Inflammatory macrophage treated with lipopolysaccharide for 1 hour (primary cell): Measurements from ENCODE around the gene TM4SF4.

ENCODE experiments used
- DNase-seq, 2 donors: peaks; one replicate each; pipeline ENCODE4 v3.0.0-alpha.2; 2020 to 2022

TM4SF4 gene

DNA sequence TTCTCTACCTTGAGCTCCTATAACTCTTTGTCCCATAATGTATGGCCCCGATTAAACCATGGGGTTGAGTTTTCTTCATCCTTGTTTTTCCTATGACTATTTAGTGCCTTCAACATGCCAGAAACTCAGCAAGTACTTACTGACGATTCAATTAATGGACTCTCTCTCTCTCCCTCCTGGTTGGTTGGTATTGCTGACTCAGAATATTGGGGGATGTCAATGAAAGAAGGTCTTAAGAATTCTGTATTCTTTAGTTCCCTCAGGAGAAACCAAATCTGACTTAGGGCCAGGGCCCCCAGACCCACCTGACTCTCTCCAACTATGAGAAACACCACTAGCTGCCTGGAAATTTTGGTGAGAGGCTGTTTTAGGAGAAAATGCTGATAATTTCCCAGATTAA, 40.8 kb downstream of the TM4SF4 start:
- DNase-seq: no peak

DNA sequence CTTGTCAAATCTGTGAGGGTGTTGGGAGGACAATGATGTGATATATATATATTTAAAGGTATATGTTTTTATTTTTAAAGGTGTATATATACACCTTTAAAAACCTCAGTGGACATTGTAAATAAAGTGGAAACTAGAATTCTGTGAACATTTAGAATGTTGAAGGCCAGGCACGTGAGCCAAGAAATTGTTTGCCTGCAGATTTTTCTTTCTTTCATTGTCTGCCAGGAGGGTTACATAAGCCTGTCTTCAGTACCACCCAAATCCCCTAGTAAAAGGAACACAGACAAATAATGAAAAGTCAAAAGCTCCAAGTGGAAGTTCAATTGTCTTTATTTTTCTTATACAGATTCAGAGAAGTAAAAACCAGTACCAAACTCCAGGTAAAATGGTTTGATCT, 42.4 kb downstream of the TM4SF4 start:
- DNase-seq: no peak

DNA sequence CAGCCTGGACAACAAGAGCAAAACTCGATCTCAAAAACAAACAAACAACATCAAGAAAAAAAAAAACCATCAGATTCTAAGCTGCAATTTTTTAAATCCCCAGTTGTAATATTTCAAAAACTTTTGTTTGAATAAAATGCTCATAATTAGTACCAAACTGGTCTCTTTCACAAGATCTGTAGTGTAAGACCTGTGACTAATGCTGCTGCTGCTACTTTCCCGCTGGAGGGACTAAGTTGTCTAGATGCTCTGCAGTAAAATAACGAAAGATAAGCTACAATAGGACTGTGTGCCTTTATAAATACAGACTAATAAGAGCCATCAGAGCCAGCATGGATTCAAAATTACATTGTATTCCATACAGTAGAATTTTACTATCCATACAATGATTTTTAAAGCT, 45.4 kb downstream of the TM4SF4 start:
- no peak for DNase-seq

DNA sequence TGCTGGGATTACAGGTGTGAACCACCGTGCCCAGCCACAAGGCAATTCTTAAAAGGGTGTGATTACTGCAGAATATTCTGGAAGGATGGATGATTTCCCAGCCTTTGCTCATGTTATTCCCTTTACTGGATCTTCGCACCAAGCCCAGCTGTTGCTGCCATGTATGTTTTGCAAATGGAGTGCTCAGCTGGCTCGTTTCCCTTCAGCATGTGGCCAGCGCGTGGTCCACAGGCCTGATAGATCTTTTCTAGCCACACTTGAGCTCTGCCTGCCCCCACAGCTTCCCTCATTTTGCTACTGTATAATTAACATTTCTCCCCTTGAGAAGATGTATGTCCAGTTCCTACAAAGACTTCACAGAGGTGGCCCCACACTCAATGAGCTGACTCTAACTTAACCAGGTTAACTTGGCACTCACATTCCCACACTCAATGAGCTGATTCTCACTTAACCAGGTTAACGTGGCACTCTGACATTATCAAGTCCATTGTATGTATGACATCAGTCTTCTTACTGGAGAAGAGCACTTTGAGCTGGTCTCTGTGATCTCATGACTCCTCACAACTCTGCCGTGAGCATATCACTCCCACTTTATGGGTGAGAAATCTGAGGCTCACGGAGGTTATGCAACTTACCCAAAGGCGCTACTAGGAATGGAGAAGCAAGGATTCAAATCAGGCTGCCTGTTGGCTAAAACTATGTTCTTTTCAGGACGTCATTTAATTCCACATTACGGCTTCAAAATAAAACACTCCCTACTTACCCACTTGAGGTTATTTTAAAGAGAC, 49.2 kb downstream of the TM4SF4 start:
- peak; percentile 62 to 90 for DNase-seq

DNA sequence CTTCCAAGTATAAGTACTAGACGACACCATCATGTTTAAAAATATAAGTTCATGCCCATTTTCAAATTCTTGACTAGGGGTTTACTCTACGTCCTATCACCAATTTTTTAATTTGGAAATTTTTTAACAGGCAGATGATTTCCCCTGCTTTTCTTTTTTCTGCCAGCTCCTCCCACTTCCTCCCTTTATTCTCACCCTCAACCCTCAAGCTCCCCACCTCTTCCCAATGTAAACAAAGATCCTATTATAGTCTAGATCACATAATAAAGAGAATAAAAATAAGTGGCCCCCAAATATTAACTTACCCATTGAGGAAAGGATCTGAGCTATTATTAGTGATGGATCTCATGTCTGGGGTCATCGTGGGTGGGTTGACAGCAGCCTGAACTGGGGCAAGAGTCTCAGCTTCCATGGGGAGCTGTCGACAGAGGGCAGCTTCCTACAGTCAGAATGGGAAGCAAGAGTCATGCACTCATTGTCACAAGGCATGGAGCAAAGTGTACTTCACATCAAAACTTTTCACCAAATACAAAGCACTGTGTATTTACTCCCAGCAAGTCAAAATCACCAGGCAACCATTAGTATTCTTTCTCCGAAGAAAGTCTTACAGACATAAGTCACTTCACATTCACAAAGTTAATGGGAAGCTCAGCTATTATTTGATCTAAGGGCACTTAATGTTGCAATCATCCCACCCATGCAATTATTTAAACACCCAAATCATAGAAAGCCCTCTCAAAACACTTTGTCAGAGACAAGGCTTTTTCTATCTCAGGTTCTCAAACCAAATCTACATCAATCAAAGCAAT, 53.2 kb downstream of the TM4SF4 start:
- DNase-seq: peak; percentile 69 to 96

DNA sequence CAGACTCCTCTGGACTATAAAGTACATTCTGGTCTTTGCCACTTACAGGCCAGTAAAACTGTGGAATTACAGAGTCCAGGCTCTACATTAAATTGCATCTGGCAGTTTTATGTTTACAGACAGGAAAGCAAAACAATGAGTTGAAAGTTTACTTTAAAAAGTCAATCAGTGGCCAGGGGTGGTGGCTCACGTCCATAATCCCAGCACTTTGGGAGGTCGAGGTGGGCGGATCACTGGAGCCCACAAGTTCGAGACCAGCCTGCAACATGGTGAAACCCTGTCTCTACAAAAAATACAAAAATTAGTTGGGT, 53.8 kb downstream of the TM4SF4 start:
- DNase-seq: no peak

DNA sequence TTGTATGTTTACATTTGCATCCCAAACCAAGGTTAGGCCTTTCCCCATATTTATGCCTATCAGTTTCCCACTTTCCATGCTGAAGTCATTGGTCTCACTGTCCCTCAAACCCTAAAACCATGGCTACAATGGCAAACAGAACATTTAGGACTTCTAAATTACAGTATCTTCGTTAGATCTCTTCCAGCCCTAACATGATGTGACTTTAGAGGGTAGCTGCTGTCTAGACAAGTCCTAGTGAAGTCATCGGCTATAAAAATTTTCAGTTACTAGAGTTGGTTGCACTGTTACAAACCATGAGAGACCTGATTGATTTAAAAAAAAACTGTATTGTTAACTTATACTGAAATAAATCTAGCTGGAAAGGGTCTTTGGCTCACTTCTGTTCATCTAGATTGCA, 54.6 kb downstream of the TM4SF4 start:
- DNase-seq: no peak

DNA sequence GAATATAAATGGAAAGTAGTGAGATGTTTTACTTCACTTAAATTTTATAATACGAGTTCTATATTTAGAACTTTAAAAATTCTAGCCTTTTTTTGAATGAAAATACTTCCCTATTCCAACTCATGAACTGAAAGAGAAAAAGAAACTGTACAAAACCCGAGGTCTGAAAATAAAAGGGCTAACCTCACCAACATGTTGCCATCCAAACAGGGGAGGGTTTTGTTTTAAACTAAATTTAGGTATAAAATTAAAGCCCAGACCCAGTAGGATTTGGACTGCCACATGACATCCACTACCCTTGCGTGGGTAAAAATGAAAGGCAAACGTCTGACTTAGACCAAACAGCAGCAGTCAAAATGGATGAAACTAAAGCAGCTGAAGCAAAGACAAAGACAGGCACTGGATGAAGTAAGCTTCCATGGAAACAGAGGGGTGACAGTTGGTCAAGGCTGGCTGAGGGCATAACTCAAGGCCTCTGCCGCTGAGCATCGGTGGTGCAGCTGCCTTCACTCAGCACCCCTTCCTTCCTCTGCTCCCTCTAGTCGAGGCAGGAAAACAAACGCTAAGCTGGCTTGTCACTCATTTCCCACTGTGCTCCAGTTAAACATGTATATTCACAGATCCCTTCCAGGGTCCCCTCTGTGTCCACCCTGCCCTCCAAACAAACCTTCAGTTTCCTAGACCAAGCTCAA, 58.1 kb downstream of the TM4SF4 start:
- peak; percentile 28 to 29 for DNase-seq

DNA sequence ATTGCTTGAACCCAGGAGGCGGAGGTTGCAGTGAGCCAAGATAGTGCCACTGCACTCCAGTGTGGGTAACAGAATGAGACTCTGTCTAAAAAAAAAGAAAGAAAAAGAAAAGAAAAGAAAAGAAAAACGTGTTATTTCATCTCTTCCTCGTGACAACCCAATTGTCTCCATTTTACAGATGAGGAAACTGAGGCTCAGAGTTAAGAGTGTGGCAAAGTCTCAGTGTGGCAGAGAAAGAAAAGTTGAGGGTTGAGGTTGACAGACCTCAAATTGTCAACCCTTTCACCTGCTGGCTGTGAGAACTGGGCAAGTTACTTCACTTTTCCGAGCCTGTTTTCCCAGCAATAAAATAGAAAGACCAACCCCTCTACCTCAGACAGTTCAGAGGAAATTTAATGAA, 59.6 kb downstream of the TM4SF4 start:
- no peak for DNase-seq

DNA sequence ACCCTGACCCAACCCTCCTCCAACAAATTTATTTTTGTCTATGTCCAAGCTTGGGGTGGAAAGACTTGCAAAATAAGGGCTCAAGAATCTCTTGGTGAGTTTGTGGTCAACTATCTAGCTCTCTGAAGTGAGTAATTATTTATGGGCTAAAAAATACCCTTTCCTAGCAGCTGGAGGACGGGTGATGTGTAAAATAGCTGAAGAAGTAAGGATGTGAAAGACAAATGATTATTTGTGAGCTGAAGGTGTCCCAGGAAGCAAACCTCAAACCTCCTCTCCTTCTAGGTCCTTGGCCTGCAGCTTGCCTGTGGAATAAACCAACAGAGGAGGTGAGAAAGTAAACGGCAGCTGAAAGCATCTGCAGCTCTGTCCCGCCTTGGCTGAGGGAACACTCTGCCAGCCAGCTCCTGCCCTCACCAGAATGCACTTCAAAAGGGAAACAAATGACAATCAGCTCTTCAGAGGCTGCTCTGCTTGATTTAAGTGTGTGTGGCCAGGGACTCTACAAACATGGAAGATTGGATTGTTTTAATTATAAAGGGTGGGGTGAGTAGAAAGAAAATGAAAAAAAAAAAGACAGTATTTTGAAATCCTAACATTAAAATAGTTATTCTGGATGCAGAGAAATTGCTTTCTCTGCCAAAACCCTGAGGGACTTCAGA, 60.3 kb downstream of the TM4SF4 start:
- DNase-seq: no peak

DNA sequence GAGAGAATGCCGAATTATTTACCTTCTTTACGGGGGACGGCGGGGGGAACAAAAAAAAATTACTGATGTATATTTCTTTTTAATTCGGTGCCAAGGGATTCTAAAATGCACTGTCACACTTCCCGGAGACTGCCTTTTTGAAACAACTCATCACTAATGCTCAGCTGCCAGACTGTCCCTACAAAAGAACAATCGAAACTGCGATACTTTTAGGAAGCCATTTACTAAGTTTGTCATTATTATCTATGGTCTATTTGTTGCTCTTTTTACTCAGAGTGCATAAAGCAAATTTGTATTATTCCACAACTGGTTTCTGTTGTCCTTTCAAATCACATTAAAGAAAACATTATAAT, 60.8 kb downstream of the TM4SF4 start:
- DNase-seq: no peak

DNA sequence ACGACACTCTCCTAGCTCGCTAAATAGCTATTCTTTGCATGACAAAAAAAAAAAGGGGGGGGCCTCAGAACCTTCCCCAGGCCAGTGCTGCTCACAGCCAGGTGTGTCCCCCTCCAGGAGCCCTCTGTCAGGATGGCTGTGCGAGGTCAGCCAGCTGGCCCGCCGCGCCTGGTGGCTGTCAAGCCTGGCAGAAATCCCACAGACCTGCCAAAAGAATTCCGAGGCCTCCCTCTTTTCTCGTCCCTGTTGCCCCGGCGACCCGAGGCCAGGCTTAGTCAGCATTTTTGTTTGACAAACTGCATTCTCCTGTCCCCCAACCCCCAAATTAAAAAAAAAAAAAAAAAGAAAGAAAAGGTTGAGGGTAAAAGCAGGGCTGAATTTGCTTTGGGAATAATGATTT, 61.9 kb downstream of the TM4SF4 start:
- DNase-seq: no peak

DNA sequence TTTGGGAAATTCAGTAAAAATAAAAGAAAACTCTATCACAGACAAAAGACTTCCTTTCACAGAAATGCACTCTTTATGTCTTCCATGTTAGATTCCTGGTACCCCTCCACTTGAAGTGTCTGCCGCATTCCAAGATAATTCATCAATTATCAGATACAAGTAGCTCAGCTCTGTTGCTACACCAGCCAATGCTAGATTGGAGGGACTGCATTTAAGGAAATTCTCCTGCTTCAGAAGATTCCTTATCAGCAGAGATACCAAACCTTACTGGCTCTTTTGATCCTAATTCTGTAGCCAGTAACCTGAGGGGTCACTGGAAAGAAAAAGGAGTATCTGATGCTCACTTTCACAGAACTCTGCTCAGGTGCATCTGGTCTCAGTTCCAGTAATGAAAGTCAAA, 63.9 kb downstream of the TM4SF4 start:
- DNase-seq: no peak

DNA sequence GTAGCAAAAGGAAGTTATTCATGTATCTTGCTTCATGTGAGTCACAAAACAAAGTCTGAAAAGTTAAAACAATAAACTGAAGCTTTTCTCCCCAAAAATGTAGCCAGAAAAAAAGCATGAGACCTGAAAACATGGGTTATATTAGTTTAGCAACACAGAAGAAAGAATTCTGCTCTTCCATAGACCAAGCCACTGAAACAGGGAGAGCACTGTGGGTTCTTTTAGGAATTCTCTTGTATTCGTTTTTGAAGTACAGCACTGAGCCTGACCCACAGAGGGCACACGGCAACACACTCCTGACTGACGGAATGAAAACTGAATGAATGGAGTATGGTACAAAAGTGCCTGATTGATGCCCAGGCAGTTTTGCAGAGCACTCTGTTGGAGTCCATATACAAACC, 66.6 kb downstream of the TM4SF4 start:
- DNase-seq: no peak

DNA sequence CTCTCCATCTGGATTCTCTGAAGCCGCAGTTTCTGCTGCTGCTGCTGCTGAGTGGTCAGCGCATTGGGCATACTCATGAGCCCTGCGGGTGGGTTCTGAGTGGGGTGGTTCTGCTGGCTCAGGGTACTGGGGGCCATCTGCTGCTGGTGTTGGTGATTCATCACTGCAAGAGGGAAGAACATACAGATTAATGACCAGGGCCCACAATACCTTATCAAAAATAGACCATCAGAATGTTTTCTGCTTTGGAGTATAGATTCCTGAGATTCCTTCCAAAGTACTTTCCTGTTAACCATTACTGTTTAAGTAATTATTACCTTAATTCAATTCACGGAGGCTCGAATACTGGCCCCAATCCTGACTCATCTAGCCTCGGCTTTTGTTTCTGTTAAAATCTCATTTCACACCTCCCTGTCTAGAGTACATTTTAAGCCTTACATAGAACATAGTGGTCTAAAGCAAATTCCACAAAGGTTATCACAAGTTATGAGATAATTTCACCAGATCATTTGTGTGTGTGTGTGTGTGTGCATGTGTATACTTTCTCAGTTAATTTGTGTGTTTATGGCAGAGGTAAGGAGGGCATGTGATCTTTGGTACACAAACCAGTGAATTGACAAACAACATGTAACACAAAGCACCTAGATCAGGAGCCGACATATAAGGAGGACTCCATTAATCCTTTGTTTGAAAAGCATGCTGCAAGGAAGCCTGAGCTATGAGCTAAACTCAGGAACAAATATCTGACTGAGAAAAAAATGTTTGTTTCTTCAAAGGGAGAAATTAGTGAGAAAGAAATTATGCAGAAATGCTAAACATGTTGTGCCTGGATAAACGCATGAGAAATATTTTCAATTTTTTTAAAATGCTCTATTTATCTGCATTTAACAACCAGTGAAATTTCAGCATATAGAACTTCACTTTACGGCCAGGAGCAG, 68.1 kb downstream of the TM4SF4 start:
- DNase-seq: no peak

DNA sequence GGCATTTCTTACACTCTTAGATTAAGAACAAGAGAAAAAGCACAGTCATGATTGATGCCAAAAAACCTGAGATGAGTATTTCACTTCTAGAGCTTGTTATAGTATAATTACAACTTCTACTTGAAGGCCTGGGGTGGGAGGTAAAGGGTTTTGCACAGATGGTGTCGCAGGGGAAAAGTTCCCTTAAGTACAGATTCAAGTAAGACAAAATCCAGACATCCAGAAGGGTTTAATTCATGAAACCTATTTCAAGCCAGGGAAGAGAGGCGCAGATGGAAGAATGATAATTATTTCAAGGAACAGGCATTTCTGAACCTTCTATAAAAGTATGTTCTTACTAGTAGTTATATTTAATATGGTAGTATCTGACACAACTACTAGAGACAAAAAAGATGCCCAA, 70.6 kb downstream of the TM4SF4 start:
- no peak for DNase-seq

DNA sequence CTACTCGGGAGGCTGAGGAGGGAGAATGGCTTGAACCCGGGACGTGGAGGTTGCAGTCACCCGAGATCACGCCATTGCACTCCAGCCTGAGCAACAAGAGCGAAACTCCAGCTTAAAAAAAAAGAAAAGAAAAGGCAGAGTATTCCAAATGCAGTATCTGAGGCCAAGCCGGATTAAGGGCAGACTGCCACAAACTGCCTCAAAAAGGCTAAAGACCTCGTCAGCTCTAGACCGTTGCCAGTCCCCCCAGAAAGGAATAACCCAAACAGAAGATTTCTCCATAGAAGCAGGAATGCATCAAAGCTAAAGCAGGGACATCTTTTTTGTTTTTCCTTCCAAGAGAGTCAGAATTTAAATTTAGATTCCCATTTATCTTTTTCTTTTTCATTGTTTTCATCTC, 72.9 kb downstream of the TM4SF4 start:
- DNase-seq: no peak

DNA sequence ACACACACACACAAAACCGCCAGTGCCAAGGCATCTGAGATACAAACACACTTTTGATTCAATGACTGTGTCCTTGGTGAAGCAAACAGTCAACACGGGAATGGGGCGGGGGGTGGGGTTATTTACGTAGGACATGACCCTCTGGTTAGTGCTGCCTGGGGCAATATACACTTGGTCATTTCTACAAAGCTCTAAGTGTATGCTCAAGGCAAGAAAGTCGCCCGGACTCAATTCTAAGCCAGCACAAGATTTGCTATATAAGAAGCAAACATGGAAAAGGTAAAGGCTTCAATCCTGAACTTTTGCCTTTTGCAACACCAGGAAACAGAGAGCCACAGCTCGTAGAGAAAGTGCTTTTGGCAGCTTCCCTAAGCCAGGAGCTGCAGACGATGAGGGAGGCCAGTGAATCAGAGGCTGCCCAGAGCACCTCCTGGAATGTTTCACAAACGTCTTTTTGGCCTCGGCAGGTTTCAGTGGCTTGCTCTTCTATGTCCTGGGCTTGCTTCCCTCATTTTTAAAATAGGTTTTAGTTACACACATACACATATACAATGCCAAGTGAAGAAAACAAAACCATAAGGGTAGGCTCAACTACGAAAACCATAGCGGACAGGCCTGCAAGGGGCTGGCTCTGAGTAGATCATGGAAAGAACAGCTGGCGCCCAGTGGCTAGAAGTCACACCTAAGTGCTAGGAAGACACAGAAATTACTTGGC, 73.6 kb downstream of the TM4SF4 start:
- no peak for DNase-seq

DNA sequence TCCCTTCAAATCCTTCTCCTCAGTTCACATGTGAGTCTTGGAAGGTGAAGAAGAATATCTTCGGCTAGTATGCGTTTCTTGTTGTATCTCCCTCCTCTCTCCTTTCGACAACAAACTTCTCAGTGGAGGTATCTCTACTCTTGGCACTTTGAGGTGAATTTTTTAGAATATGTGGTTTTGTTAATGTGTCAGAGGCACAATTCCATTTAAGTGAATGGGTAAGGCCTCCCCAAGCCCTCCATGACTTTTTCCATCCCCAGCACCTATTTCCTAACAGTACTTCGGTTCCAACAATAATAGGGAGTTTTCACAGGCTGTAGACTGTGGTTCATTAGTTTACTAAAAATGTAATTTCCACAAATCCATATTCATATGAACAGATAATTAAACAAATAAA, 74.2 kb downstream of the TM4SF4 start:
- no peak for DNase-seq

DNA sequence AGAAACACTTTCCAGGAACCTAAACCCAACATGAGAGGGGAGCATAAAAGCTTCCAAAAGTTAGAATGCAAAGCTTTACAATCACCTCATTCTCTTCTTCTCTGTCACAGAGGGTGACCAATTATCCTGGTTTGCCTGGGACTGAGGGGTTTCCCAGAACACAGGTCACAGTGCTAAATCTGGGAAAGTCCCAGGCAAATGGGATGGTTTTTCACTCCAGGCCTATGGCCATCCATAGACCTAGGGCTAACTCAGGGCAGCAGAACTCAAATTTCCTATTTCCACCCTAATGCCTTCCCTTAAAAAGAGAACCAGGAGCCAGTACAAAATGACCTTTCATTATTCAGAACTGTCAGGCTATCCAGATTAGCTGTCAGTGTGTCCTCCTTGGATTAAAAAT, 77.0 kb downstream of the TM4SF4 start:
- no peak for DNase-seq

DNA sequence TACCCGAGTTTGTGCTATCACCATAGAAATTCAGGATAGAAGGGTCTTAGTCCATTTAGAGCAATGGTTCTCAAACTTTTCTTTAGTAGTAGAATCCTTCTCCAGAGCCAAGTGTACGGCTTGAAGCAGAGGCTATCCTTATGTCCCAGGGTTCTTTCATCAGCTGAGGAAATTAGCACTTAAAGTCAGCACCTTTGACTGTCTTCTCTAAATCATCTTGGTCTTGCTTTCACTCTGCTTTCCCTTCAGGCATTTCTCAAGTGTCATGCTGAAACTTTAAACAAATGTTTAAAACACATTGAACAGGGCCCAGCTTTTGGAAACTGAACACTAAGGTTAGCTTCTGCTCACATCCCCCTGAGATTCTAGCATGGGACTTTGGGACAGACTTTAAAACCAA, 78.2 kb downstream of the TM4SF4 start:
- DNase-seq: no peak
